Effector memory CD8-positive, alpha-beta T cell (primary cell): ENCODE measurements around the gene C9orf85.

Experiments
- ATAC-seq: fragments of 150-1000 bp; cut with Tn5 transposase; replicated peaks from 2 replicates; pipeline ENCODE4 v1.10.0; 2021; ENCODE audit warnings: mild to moderate bottlenecking, moderate library complexity
- DNase-seq, 3 experiments: peaks; one replicate each; pipeline ENCODE4 v3.0.0; 2021
- H3K27ac Mint-ChIP-seq, 2 donors: one replicate each; pipeline ENCODE4 v1.8.0; 2022; ENCODE audit warnings: mild to moderate bottlenecking in 2 of 2, mixed read lengths in 2 of 2, moderate library complexity in 2 of 2
- H3K27me3 Mint-ChIP-seq, 2 donors: one replicate each; pipeline ENCODE4 v1.8.0; 2022; ENCODE audit warnings: mixed read lengths in 2 of 2
- H3K36me3 Mint-ChIP-seq: one replicate; pipeline ENCODE4 v1.8.0; 2022; ENCODE audit warnings: mild to moderate bottlenecking, moderate library complexity, mixed read lengths; ENCODE audit not compliant: insufficient read depth
- H3K4me1 Mint-ChIP-seq, 2 donors: one replicate each; pipeline ENCODE4 v1.8.0; 2022; ENCODE audit warnings: low read depth in 2 of 2, mixed read lengths in 2 of 2
- H3K4me3 Mint-ChIP-seq, 2 donors: one replicate each; pipeline ENCODE4 v1.8.0; 2022; ENCODE audit warnings: mild to moderate bottlenecking in 2 of 2, mixed read lengths in 2 of 2, moderate library complexity in 2 of 2
- H3K9me3 Mint-ChIP-seq, 2 donors: one replicate each; pipeline ENCODE4 v1.8.0; 2022; ENCODE audit warnings: mixed read lengths in 2 of 2

The C9orf85 gene

GRCh38 chr9:71915495-71915894, 4.1 kb downstream of the C9orf85 start:
- Mint-ChIP-seq H3K27me3 (no peaks in the 10 kb centered on the region), H3K4me3 (no peak overlapping the region), H3K9me3 (no peaks in the 10 kb centered on the region), H3K27ac (no peak overlapping the region), H3K4me1 (peaks cover 29 to 53% of the 10 kb centered on the region in 2 donors), H3K36me3 (peaks cover 8% of the 10 kb centered on the region)
- ATAC-seq (no peak), DNase-seq (no peak)

- Mint-ChIP-seq H3K4me3 (no peak overlapping the region), H3K36me3 (no peaks in the 10 kb centered on the region), H3K4me1 (peaks cover 21 to 47% of the 10 kb centered on the region in 2 donors), H3K27ac (no peak overlapping the region), H3K9me3 (no peaks in the 10 kb centered on the region), H3K27me3 (no peaks in the 10 kb centered on the region)
- DNase-seq (no peak), ATAC-seq (no peak)
Observed at GRCh38 chr9:71916834-71917534, 5.5 kb downstream of the C9orf85 start.

GRCh38 chr9:71918419-71918818, 7.0 kb downstream of the C9orf85 start:
- Mint-ChIP-seq H3K4me1 (peaks cover 22 to 41% of the 10 kb centered on the region in 2 donors), H3K9me3 (no peaks in the 10 kb centered on the region), H3K27me3 (no peaks in the 10 kb centered on the region), H3K27ac (no peak overlapping the region), H3K4me3 (no peak overlapping the region), H3K36me3 (peaks cover 3% of the 10 kb centered on the region)
- ATAC-seq (no peak), DNase-seq (no peak)

- H3K27ac Mint-ChIP-seq, result peak overlapping the region in 1 of 2 donors; percentile 22
- H3K9me3 Mint-ChIP-seq, result no peaks in the 10 kb centered on the region
- no peak overlapping the region for H3K4me3 Mint-ChIP-seq
- DNase-seq (no peak), ATAC-seq (no peak)
- peaks cover 8% of the 10 kb centered on the region for H3K36me3 Mint-ChIP-seq
- no peaks in the 10 kb centered on the region for H3K27me3 Mint-ChIP-seq
- peaks cover 18 to 35% of the 10 kb centered on the region in 2 donors for H3K4me1 Mint-ChIP-seq
Observed at GRCh38 chr9:71920456-71921189, 9.2 kb downstream of the C9orf85 start.

GRCh38 chr9:71921190-71921814, 9.9 kb downstream of the C9orf85 start:
- DNase-seq (no peak), ATAC-seq (no peak)
- Mint-ChIP-seq H3K4me1 (peaks cover 15 to 30% of the 10 kb centered on the region in 2 donors), H3K9me3 (no peaks in the 10 kb centered on the region), H3K27me3 (no peaks in the 10 kb centered on the region), H3K27ac (peak overlapping the region in 1 of 2 donors; percentile 22), H3K4me3 (no peak overlapping the region), H3K36me3 (peaks cover 8% of the 10 kb centered on the region)

- no peak overlapping the region for H3K4me3 Mint-ChIP-seq
- H3K27me3 Mint-ChIP-seq, result no peaks in the 10 kb centered on the region
- peaks cover 8% of the 10 kb centered on the region for H3K36me3 Mint-ChIP-seq
- peaks cover 2 to 8% of the 10 kb centered on the region in 2 donors for H3K4me1 Mint-ChIP-seq
- H3K9me3 Mint-ChIP-seq, result no peaks in the 10 kb centered on the region
- DNase-seq, result no peak
- no peak overlapping the region for H3K27ac Mint-ChIP-seq
- no peak for ATAC-seq
Observed at GRCh38 chr9:71924576-71924975, 13.1 kb downstream of the C9orf85 start.

GRCh38 chr9:71925834-71926233, 14.4 kb downstream of the C9orf85 start:
- H3K4me1 Mint-ChIP-seq, result peaks cover 2 to 8% of the 10 kb centered on the region in 2 donors

GRCh38 chr9:71928376-71928775, 16.9 kb downstream of the C9orf85 start:
- ATAC-seq (no peak), DNase-seq (no peak)
- H3K27me3 Mint-ChIP-seq, result no peaks in the 10 kb centered on the region
- peaks cover 2 to 11% of the 10 kb centered on the region in 2 donors for H3K4me1 Mint-ChIP-seq
- no peak overlapping the region for H3K27ac Mint-ChIP-seq
- H3K36me3 Mint-ChIP-seq, result peaks cover 5% of the 10 kb centered on the region
- H3K9me3 Mint-ChIP-seq, result no peaks in the 10 kb centered on the region
- no peak overlapping the region for H3K4me3 Mint-ChIP-seq

More at GRCh38 chr9:71925834-71926233, 14.4 kb downstream of the C9orf85 start:
- DNase-seq (no peak), ATAC-seq (no peak)
- no peaks in the 10 kb centered on the region for H3K27me3 Mint-ChIP-seq
- H3K4me3 Mint-ChIP-seq, result no peak overlapping the region
- H3K27ac Mint-ChIP-seq, result no peak overlapping the region
- H3K9me3 Mint-ChIP-seq, result no peaks in the 10 kb centered on the region
- H3K36me3 Mint-ChIP-seq, result peaks cover 8% of the 10 kb centered on the region

GRCh38 chr9:71928806-71929205, 17.4 kb downstream of the C9orf85 start:
- Mint-ChIP-seq H3K27me3 (no peaks in the 10 kb centered on the region), H3K4me3 (no peak overlapping the region), H3K36me3 (peaks cover 5% of the 10 kb centered on the region), H3K27ac (no peak overlapping the region), H3K4me1 (peaks cover 0 to 11% of the 10 kb centered on the region in 2 donors), H3K9me3 (no peaks in the 10 kb centered on the region)
- ATAC-seq, result no peak
- no peak for DNase-seq

GRCh38 chr9:71929223-71929622, 17.8 kb downstream of the C9orf85 start:
- Mint-ChIP-seq H3K27ac (no peak overlapping the region), H3K36me3 (peaks cover 2% of the 10 kb centered on the region), H3K4me3 (no peak overlapping the region), H3K9me3 (no peaks in the 10 kb centered on the region), H3K27me3 (no peaks in the 10 kb centered on the region), H3K4me1 (peaks cover 0 to 11% of the 10 kb centered on the region in 2 donors)
- DNase-seq, result no peak
- no peak for ATAC-seq

- H3K4me1 Mint-ChIP-seq, result peaks cover 0 to 11% of the 10 kb centered on the region in 2 donors
- H3K27ac Mint-ChIP-seq, result no peak overlapping the region
- no peaks in the 10 kb centered on the region for H3K27me3 Mint-ChIP-seq
- no peak for DNase-seq
- no peak overlapping the region for H3K4me3 Mint-ChIP-seq
- no peaks in the 10 kb centered on the region for H3K9me3 Mint-ChIP-seq
- no peak for ATAC-seq
- no peaks in the 10 kb centered on the region for H3K36me3 Mint-ChIP-seq
Observed at GRCh38 chr9:71929791-71930440, 18.5 kb downstream of the C9orf85 start.

GRCh38 chr9:71931166-71931565, 19.7 kb downstream of the C9orf85 start:
- H3K27me3 Mint-ChIP-seq, result no peaks in the 10 kb centered on the region
- no peaks in the 10 kb centered on the region for H3K36me3 Mint-ChIP-seq
- DNase-seq (no peak), ATAC-seq (no peak)
- H3K4me3 Mint-ChIP-seq, result no peak overlapping the region
- peak overlapping the region in 1 of 2 donors; percentile 35 for H3K27ac Mint-ChIP-seq
- H3K4me1 Mint-ChIP-seq, result peaks cover 9 to 18% of the 10 kb centered on the region in 2 donors
- H3K9me3 Mint-ChIP-seq, result no peaks in the 10 kb centered on the region

- DNase-seq (no peak), ATAC-seq (no peak)
- Mint-ChIP-seq H3K27me3 (no peaks in the 10 kb centered on the region), H3K36me3 (no peaks in the 10 kb centered on the region), H3K9me3 (no peaks in the 10 kb centered on the region), H3K4me1 (peaks cover 16 to 29% of the 10 kb centered on the region in 2 donors), H3K27ac (peak overlapping the region in 1 of 2 donors; percentile 6), H3K4me3 (no peak overlapping the region)
Observed at GRCh38 chr9:71936066-71936465, 24.6 kb downstream of the C9orf85 start.
